HEK293 (cell line): ENCODE results near the gene INPP4B.

ENCODE experiments used
- CTCF ChIA-PET: fragments of 350-600 bp; formaldehyde crosslinking; extraction: SDS; loops from one replicate; lab custom pipeline; 2021; ENCODE audit warnings: antibody characterized with exemption; lab: Yijun Ruan, JAX
- POLR2A ChIA-PET: fragments of 300-600 bp; formaldehyde crosslinking; extraction: SDS; loops from one replicate; lab custom pipeline; 2020; ENCODE audit warnings: antibody characterized with exemption, inconsistent platforms; lab: Yijun Ruan, JAX
- H3K27ac ChIP-seq: fragments of 200-500 bp; sonication (Bioruptor generic); 2 replicates; pipeline ENCODE4 v1.5.1; 2014; ENCODE audit warnings: low read depth, low read length, control low read depth, inconsistent platforms; ENCODE audit errors: extremely low read depth
- H3K36me3 ChIP-seq, 2 experiments: fragments of 200-500 bp in 1 of 2; sonication (Bioruptor generic) in 1 of 2; 1 replicate in 1 of 2; 2 replicates in 1 of 2; pipeline ENCODE4 v1.5.1; 2014 to 2017; ENCODE audit warnings: inconsistent platforms in 2 of 2, low read length in 2 of 2; ENCODE audit not compliant: control insufficient read depth in 2 of 2, insufficient read depth in 1 of 2
- H3K4me1 ChIP-seq: fragments of 200-500 bp; sonication (Bioruptor generic); 2 replicates; pipeline ENCODE4 v1.5.1; 2014; ENCODE audit warnings: mild to moderate bottlenecking, low read length, inconsistent platforms; ENCODE audit not compliant: control insufficient read depth, insufficient read depth
- H3K4me3 ChIP-seq: 2 replicates; pipeline ENCODE4 v1.5.1; 2011; ENCODE audit warnings: low read depth, mild to moderate bottlenecking, control low read depth, low read length, moderate library complexity
- H3K9me3 ChIP-seq: fragments of 200-500 bp; sonication (Bioruptor generic); 2 replicates; pipeline ENCODE4 v1.5.1; 2014; ENCODE audit warnings: low read depth, low read length, inconsistent platforms; ENCODE audit not compliant: control insufficient read depth, insufficient read depth
- MEIS1 ChIP-seq: sonication (generic); formaldehyde crosslinking; IDR thresholded peaks from 2 replicates; pipeline ENCODE4 v1.8.1; 2022; ENCODE audit warnings: missing genetic modification reagents, mild to moderate bottlenecking, borderline replicate concordance
- PRDM1 ChIP-seq: fragments of 450-650 bp; formaldehyde crosslinking; IDR thresholded peaks from 2 replicates; pipeline ENCODE4; 2016; ENCODE audit warnings: missing biosample characterization, missing genetic modification characterization
- ZBTB17 ChIP-seq: fragments of 450-650 bp; formaldehyde crosslinking; IDR thresholded peaks from 2 replicates; pipeline ENCODE4 v1.5.1; 2016; ENCODE audit warnings: missing biosample characterization, missing genetic modification characterization
- ZBTB7A ChIP-seq: fragments of 450-650 bp; formaldehyde crosslinking; IDR thresholded peaks from 2 replicates; pipeline ENCODE4 v1.5.1; 2016; ENCODE audit warnings: low read depth, missing biosample characterization, missing genetic modification characterization
- ZIC2 ChIP-seq: fragments of 450-650 bp; formaldehyde crosslinking; IDR thresholded peaks from 2 replicates; pipeline ENCODE4 v1.5.1; 2016; ENCODE audit warnings: missing biosample characterization, missing genetic modification characterization
- ZNF148 ChIP-seq: fragments of 450-650 bp; formaldehyde crosslinking; IDR thresholded peaks from 2 replicates; pipeline ENCODE4 v1.5.0; 2017; ENCODE audit warnings: missing biosample characterization, missing genetic modification characterization, borderline replicate concordance
- ZNF239 ChIP-seq: fragments of 450-650 bp; formaldehyde crosslinking; IDR thresholded peaks from 2 replicates; pipeline ENCODE4 v1.5.1; 2016; ENCODE audit warnings: missing biosample characterization, missing genetic modification characterization
- ZNF341 ChIP-seq: fragments of 450-650 bp; formaldehyde crosslinking; IDR thresholded peaks from 2 replicates; pipeline ENCODE4; 2016; ENCODE audit warnings: low read depth, missing biosample characterization, missing genetic modification characterization
- ZNF362 ChIP-seq: fragments of 450-650 bp; formaldehyde crosslinking; IDR thresholded peaks from 2 replicates; pipeline ENCODE4 v1.5.1; 2016; ENCODE audit warnings: missing biosample characterization, missing genetic modification characterization
- ZNF366 ChIP-seq: fragments of 450-650 bp; formaldehyde crosslinking; conservative IDR thresholded peaks from 2 replicates; pipeline ENCODE4 v1.5.1; 2016; ENCODE audit warnings: missing biosample characterization, missing genetic modification characterization
- ZNF416 ChIP-seq: fragments of 450-650 bp; formaldehyde crosslinking; IDR thresholded peaks from 2 replicates; pipeline ENCODE4 v1.5.1; 2016; ENCODE audit warnings: missing biosample characterization, missing genetic modification characterization
- ZNF488 ChIP-seq: fragments of 450-650 bp; formaldehyde crosslinking; IDR thresholded peaks from 2 replicates; pipeline ENCODE4 v1.5.1; 2016; ENCODE audit warnings: missing biosample characterization, missing genetic modification characterization
- ZNF501 ChIP-seq: fragments of 450-650 bp; formaldehyde crosslinking; IDR thresholded peaks from 2 replicates; pipeline ENCODE4 v1.5.1; 2016; ENCODE audit warnings: missing biosample characterization, missing genetic modification characterization
- ZNF544 ChIP-seq: fragments of 450-650 bp; formaldehyde crosslinking; IDR thresholded peaks from 2 replicates; pipeline ENCODE4 v1.5.0; 2017; ENCODE audit warnings: missing biosample characterization, missing genetic modification characterization
- ZNF560 ChIP-seq: fragments of 450-650 bp; formaldehyde crosslinking; IDR thresholded peaks from 2 replicates; pipeline ENCODE4 v1.5.1; 2017; ENCODE audit warnings: missing biosample characterization, missing genetic modification characterization, borderline replicate concordance
- ZNF677 ChIP-seq: fragments of 450-650 bp; IDR thresholded peaks from 2 replicates; pipeline ENCODE4 v1.5.0; 2018; ENCODE audit warnings: missing biosample characterization, mild to moderate bottlenecking, missing genetic modification characterization, moderate library complexity
- ZNF747 ChIP-seq: fragments of 450-650 bp; formaldehyde crosslinking; IDR thresholded peaks from 2 replicates; pipeline ENCODE4 v1.5.1; 2016; ENCODE audit warnings: missing biosample characterization, missing genetic modification characterization
- TF ChIP-seq, protein P1 (sequence below): IDR thresholded peaks from 2 replicates; pipeline ENCODE4 v1.6.1; 2011; ENCODE audit warnings: mild to moderate bottlenecking, low read depth, low read length, borderline replicate concordance
- TF ChIP-seq, protein P2 (sequence below): fragments of 450-650 bp; formaldehyde crosslinking; IDR thresholded peaks from 2 replicates; pipeline ENCODE4 v1.5.1; 2017; ENCODE audit warnings: missing biosample characterization, missing genetic modification characterization

INPP4B gene

GRCh38 chr4:142285222-142285583 is 560.9 kb downstream of the INPP4B start:
- ChIA-PET POLR2A (no interaction called here), CTCF (no interaction called here)
- H3K4me3 ChIP-seq: no peak overlapping the region
- H3K36me3 ChIP-seq: no peaks in the 10 kb centered on the region
- no peak for TF ChIP-seq ZNF677
- TF ChIP-seq MEIS1 (CRISPR knock-in tag): no peak
- TF ChIP-seq ZNF148: no peak
- no peak for TF ChIP-seq PRDM1
- no peak for TF ChIP-seq ZNF341
- TF ChIP-seq ZNF366 (tag by site-specific recombination): no peak
- no peak for TF ChIP-seq ZIC2 (tag by site-specific recombination)
- no peak for TF ChIP-seq ZNF239
- no peak for TF ChIP-seq ZNF501
- TF ChIP-seq ZBTB7A (tag by site-specific recombination): no peak
- no peak for TF ChIP-seq ZNF488
- no peak for TF ChIP-seq ZBTB17 (tag by site-specific recombination)
- TF ChIP-seq ZNF416 (tag by site-specific recombination): no peak
- TF ChIP-seq ZNF560 (tag by site-specific recombination): no peak
- no peak for TF ChIP-seq ZNF362
- TF ChIP-seq ZNF747 (tag by site-specific recombination): no peak
- TF ChIP-seq, protein P1, sequence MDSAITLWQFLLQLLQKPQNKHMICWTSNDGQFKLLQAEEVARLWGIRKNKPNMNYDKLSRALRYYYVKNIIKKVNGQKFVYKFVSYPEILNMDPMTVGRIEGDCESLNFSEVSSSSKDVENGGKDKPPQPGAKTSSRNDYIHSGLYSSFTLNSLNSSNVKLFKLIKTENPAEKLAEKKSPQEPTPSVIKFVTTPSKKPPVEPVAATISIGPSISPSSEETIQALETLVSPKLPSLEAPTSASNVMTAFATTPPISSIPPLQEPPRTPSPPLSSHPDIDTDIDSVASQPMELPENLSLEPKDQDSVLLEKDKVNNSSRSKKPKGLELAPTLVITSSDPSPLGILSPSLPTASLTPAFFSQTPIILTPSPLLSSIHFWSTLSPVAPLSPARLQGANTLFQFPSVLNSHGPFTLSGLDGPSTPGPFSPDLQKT: no peak
- TF ChIP-seq, protein P2, sequence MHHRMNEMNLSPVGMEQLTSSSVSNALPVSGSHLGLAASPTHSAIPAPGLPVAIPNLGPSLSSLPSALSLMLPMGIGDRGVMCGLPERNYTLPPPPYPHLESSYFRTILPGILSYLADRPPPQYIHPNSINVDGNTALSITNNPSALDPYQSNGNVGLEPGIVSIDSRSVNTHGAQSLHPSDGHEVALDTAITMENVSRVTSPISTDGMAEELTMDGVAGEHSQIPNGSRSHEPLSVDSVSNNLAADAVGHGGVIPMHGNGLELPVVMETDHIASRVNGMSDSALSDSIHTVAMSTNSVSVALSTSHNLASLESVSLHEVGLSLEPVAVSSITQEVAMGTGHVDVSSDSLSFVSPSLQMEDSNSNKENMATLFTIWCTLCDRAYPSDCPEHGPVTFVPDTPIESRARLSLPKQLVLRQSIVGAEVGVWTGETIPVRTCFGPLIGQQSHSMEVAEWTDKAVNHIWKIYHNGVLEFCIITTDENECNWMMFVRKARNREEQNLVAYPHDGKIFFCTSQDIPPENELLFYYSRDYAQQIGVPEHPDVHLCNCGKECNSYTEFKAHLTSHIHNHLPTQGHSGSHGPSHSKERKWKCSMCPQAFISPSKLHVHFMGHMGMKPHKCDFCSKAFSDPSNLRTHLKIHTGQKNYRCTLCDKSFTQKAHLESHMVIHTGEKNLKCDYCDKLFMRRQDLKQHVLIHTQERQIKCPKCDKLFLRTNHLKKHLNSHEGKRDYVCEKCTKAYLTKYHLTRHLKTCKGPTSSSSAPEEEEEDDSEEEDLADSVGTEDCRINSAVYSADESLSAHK (tag by site-specific recombination): no peak
- TF ChIP-seq ZNF544 (tag by site-specific recombination): no peak
- H3K9me3 ChIP-seq: no peaks in the 10 kb centered on the region
- H3K27ac ChIP-seq: no peak overlapping the region
- H3K4me1 ChIP-seq: no peaks in the 10 kb centered on the region
